Uterus (tissue), 2 donors: ENCODE results near the gene UGT1A4.

Experiments used
- CTCF ChIP-seq, 4 experiments: fragments of 200-600 bp in 2 of 4; fragments of 450-650 bp in 2 of 4; sonication (generic) in 2 of 4; IDR thresholded peaks; one replicate each; pipeline ENCODE4 v1.5.1; 2016 to 2019; ENCODE audit warnings: antibody characterized with exemption in 4 of 4, mild to moderate bottlenecking in 2 of 4, moderate library complexity in 1 of 4
- POLR2A ChIP-seq, 2 donors: fragments of 450-650 bp; IDR thresholded peaks; one replicate each; pipeline ENCODE4 v1.6.1; 2016; ENCODE audit warnings: antibody characterized with exemption in 2 of 2, mild to moderate bottlenecking in 1 of 2, moderate library complexity in 1 of 2

- TF ChIP-seq CTCF (IDR thresholded peaks at IDR 0.05), result no peak
- TF ChIP-seq POLR2A (IDR thresholded peaks at IDR 0.05), result no peak
These were observed 102.2 kb downstream of the UGT1A4 start for GRCh38 chr2:233820774-233821105.
